VCaP (cell line): ENCODE measurements around the gene SBK3.

Experiments used
- H3K27ac ChIP-seq: fragments of 450-650 bp; 2 replicates; pipeline ENCODE4 v1.5.1; 2017
- TF ChIP-seq, protein P1 (sequence below): fragments of 450-650 bp; conservative IDR thresholded peaks from 2 replicates; pipeline ENCODE4 v1.5.1; 2017; ENCODE audit warnings: mild to moderate bottlenecking, moderate library complexity

Gene SBK3

DNA sequence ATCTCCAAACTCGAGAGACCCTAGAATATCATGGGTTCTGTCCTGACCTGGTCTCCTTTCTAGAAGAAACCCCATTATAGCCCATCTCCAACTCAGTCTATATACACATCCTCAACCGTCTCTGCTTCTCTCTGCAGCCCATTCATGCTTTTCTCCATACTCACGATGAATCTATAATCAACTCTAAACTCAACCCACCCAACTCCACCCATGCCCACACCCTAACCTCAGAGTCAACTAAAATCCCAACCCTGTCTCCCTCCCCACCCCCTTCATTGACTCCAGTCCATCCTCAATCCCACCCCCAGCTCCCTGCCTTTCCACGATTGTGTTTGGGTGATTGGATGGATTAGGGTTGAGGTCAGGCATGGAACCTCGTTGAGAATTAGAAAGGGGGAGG is 1.8 kb downstream of the SBK3 start:
- no peak overlapping the region for H3K27ac ChIP-seq
- TF ChIP-seq, protein P1, sequence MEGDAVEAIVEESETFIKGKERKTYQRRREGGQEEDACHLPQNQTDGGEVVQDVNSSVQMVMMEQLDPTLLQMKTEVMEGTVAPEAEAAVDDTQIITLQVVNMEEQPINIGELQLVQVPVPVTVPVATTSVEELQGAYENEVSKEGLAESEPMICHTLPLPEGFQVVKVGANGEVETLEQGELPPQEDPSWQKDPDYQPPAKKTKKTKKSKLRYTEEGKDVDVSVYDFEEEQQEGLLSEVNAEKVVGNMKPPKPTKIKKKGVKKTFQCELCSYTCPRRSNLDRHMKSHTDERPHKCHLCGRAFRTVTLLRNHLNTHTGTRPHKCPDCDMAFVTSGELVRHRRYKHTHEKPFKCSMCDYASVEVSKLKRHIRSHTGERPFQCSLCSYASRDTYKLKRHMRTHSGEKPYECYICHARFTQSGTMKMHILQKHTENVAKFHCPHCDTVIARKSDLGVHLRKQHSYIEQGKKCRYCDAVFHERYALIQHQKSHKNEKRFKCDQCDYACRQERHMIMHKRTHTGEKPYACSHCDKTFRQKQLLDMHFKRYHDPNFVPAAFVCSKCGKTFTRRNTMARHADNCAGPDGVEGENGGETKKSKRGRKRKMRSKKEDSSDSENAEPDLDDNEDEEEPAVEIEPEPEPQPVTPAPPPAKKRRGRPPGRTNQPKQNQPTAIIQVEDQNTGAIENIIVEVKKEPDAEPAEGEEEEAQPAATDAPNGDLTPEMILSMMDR, result no peak

DNA sequence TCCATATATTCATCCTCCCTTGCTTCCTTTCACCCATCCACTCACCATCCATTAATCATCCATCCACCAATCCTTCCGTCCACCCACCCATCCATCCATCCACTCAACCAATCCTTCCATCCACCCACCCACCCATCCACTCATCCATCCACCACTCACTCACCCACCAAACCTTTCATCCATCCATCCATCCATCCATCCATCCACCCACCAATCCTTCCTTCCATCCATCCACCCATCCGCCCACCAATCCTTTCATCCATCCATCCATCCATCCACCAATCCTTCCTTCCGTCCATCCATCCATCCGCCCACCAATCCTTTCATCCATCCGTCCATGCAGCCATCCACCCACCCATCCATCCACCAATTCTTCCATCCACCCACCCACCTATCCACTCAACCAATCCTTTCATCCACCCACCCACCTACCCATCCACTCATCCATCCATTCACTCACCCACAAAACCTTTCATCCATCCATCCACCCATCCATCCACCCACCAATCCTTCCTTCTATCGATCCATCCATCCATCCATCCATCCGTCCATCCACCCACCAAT is 3.0 kb downstream of the SBK3 start:
- TF ChIP-seq, protein P1, result no peak
- no peak overlapping the region for H3K27ac ChIP-seq

DNA sequence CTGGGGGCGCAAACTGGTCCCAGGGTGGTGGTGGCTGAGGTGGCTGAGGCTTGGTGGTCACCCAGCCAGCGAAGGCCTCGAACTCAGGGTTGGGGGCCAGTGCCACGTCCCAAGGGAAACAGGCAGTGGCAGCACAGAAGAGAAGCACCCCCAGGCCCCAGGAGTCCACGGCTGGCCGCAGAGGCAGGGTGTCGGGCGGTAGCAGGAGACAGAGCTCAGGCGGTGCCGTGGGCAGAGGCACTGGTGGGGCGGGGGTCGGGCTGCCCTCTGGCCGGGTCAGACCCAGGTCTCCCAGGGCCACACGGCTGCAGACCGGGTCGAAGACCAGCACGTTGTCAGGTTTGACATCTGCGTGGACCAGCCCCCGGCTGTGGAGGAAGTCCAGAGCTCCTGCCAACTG is 4.3 kb downstream of the SBK3 start:
- TF ChIP-seq, protein P1, result no peak
- no peak overlapping the region for H3K27ac ChIP-seq

DNA sequence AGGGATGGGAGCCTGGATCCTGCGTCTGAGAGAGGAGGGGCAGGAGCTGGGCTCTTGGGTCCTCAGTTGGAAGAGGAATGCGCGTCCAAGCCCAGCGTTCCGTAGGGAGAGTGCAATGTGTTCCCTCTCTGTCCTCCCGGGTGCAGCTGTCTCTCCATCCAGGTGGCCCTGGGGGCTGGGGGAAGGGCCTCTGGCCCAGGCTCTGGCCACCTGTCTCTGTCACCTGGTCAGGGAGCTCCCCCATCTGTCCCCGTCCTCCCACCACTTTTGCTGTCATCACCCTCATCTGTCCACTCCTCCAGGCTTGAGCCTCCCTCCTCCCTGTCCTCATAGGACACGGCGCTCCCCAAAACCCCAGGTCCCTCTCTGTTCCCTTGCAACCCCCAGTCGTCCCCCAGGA is 4.7 kb downstream of the SBK3 start:
- TF ChIP-seq, protein P1, result no peak

DNA sequence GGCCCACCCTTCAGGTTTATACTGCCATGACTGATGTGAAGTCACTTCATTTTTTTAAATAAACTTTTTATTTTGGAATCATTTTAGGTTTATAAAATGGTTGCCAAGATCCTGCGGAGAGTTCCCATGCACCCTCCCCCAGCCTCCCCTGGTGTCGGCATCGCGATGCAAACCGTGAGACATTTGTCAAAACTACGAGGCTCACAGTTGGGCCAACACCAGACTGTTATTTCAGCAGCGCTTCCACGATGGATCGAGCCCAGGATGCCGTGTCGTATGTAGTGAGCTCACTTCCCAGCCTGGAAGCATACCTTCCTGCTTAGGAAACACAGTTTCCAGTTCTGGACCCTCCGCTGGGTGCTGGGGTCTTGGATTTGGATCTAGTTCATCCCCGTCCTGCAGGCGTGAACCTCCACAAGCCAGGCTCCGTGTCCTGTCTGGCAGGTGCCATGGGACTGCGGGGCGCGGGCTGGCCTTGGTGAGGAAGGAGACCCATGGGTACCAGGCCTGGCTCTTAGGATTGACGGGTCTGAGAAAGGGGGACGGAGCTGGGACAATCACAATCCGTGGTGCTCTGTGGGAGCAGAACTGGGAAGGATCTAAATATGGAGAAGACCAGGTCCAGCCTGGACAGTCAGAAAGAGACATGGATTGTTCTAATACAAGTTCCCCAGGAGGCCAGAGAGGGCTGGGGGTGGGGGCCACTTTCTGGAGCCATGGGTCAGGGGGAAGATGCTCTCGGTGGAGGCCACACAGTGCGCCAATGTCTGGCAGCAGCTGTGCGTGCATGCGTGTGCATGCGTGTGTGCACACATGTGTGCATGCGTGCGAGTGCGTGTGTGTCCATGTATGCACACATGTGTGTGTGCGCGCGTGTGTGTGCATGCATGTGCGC is 6.0 kb downstream of the SBK3 start:
- H3K27ac ChIP-seq, result no peak overlapping the region
- TF ChIP-seq, protein P1, result no peak

More for the DNA sequence above, 4.7 kb downstream of the SBK3 start:
- no peak overlapping the region for H3K27ac ChIP-seq

DNA sequence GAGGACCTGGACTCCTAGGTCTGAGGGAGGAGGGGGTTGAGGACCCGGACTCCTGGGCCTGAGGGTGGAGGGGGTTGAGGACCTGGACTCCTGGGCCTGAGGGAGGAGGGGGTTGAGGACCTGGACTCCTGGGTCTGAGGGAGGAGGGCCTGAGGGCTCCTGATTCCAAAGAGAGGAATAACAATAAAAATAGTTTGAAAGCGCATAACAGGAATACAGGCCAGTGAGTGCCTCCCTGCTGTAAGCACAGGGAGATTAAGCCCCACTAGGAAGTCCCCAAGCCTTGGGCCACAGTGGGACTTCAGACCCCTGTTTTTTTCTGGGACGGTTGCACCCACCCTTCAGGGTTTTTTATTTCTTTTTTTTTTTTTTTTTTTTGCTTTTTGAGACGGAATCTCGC is 7.2 kb downstream of the SBK3 start:
- TF ChIP-seq, protein P1, result no peak
- H3K27ac ChIP-seq, result no peak overlapping the region

DNA sequence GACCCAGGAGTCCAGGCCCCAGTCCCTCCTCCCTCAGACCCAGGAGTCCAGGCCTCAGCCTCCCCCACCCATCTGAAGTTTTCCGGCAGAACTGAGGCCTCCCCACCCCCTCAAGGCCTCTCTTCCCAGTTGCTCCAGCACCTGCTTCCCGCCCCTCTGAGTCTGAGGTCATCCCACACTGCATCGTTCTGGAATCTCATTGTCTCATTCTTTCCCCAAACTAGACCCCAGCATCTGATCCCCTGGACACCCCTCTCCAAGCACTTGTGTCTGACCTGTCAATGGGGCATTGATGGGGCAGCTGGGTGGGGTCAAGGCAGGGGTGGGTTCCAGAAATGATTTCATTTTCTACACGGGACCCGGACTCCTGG is 7.6 kb downstream of the SBK3 start:
- TF ChIP-seq, protein P1, result no peak
- no peak overlapping the region for H3K27ac ChIP-seq
